ENCODE results near the gene RASL11A.

GRCh38 chr13:27261396-27261795 lies 9.2 kb upstream of the RASL11A start:
- TF ChIP-seq, protein P1, sequence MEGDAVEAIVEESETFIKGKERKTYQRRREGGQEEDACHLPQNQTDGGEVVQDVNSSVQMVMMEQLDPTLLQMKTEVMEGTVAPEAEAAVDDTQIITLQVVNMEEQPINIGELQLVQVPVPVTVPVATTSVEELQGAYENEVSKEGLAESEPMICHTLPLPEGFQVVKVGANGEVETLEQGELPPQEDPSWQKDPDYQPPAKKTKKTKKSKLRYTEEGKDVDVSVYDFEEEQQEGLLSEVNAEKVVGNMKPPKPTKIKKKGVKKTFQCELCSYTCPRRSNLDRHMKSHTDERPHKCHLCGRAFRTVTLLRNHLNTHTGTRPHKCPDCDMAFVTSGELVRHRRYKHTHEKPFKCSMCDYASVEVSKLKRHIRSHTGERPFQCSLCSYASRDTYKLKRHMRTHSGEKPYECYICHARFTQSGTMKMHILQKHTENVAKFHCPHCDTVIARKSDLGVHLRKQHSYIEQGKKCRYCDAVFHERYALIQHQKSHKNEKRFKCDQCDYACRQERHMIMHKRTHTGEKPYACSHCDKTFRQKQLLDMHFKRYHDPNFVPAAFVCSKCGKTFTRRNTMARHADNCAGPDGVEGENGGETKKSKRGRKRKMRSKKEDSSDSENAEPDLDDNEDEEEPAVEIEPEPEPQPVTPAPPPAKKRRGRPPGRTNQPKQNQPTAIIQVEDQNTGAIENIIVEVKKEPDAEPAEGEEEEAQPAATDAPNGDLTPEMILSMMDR (IDR thresholded peaks at IDR 0.05; ENCODE audit: poor library complexity), result no peak
- TF ChIP-seq EZH2phosphoT487 (IDR thresholded peaks at IDR 0.05; ENCODE audit: low read depth, severe bottlenecking, unreplicated experiment), result no peak
- no peak for TF ChIP-seq EZH2 (IDR thresholded peaks at IDR 0.05; ENCODE audit: borderline replicate concordance)
